Upper lobe of left lung (tissue), 6 donors: Measurements from ENCODE around the gene CYLD. TPM values are rescaled to one million over a fixed set of nuclear protein-coding genes. Genes with fewer than 3 reads are reported as not detected.
A peak's percentile ranks its signal among the peaks of the same experiment; 100 is the strongest.

Experiments used
- ATAC-seq, 2 donors: fragments of 200-7000 bp; cut with Tn5 transposase; one replicate each; pipeline ENCODE4 v1.9.1; 2022; ENCODE audit warnings: mild to moderate bottlenecking in 2 of 2, moderate library complexity in 2 of 2; ENCODE audit not compliant: low FRiP score in 2 of 2
- DNase-seq, 2 donors: peaks; one replicate each; pipeline ENCODE4 v3.0.0-alpha.2; 2019 to 2020
- H3K27ac ChIP-seq, 4 donors: fragments of 200-600 bp; sonication (generic); one replicate each; pipeline ENCODE4 v1.5.1; 2016 to 2019
- H3K27me3 ChIP-seq, 4 donors: fragments of 200-600 bp; sonication (generic); one replicate each; pipeline ENCODE4 v1.5.1; 2017 to 2019
- H3K36me3 ChIP-seq, 4 donors: fragments of 200-600 bp; sonication (generic); one replicate each; pipeline ENCODE4 v1.5.1; 2016 to 2019
- H3K4me1 ChIP-seq, 4 donors: fragments of 200-600 bp; sonication (generic); one replicate each; pipeline ENCODE4 v1.5.1; 2018 to 2019
- H3K4me3 ChIP-seq, 4 donors: fragments of 200-600 bp; sonication (generic); one replicate each; pipeline ENCODE4 v1.5.1; 2017 to 2019; ENCODE audit warnings: mild to moderate bottlenecking in 2 of 4, moderate library complexity in 1 of 4
- H3K9me3 ChIP-seq, 4 donors: fragments of 200-600 bp; sonication (generic); one replicate each; pipeline ENCODE4 v1.5.1; 2018 to 2019
- EP300 ChIP-seq, 4 donors: sonication (generic); formaldehyde crosslinking; IDR thresholded peaks; one replicate each; pipeline ENCODE4 v1.5.1; 2017; ENCODE audit warnings: antibody characterized with exemption in 4 of 4, control low read depth in 2 of 4
- POLR2A ChIP-seq, 4 donors: fragments of 450-650 bp; IDR thresholded peaks; one replicate each; pipeline ENCODE4 v1.5.1; 2016 to 2017; ENCODE audit warnings: antibody characterized with exemption in 4 of 4, mild to moderate bottlenecking in 2 of 4
- POLR2AphosphoS5 ChIP-seq, 2 donors: sonication (generic); formaldehyde crosslinking; IDR thresholded peaks; one replicate each; pipeline ENCODE4 v1.5.1; 2017; ENCODE audit warnings: antibody characterized with exemption in 2 of 2
- WGBS, 2 donors: methylation state at CpG; one replicate each; pipeline ENCODE4 v1.1.5; 2017 to 2018; 5-methylcytosine and 5-hydroxymethylcytosine counted together
- total RNA-seq, 6 donors: library from RNA; depleted of rRNA in 4 of 6; stranded (reverse); fragments of >200 nt in 4 of 6; gene quantifications; one replicate each; pipeline versions ENCODE4 v1.1.0 to v1.2.1, GENCODE V29; 2016 to 2021
- TF ChIP-seq, protein P1 (sequence below), 6 experiments: fragments of 450-650 bp in 4 of 6; fragments of 200-600 bp in 2 of 6; sonication (generic) in 2 of 6; IDR thresholded peaks; one replicate each; pipeline ENCODE4 v1.5.1; 2016 to 2019; ENCODE audit warnings: antibody characterized with exemption in 6 of 6
- donor health status: DM: no; HTN: no; CAD: no; lungs with moderate emphysema.
- donor health status: DM: no; HTN: yes; CAD: no; lungs with severe emphysema.

Gene CYLD
- total RNA-seq, 6 donors from 2014 or later: 25.5 to 72.1 (median 46.1) TPM

DNA sequence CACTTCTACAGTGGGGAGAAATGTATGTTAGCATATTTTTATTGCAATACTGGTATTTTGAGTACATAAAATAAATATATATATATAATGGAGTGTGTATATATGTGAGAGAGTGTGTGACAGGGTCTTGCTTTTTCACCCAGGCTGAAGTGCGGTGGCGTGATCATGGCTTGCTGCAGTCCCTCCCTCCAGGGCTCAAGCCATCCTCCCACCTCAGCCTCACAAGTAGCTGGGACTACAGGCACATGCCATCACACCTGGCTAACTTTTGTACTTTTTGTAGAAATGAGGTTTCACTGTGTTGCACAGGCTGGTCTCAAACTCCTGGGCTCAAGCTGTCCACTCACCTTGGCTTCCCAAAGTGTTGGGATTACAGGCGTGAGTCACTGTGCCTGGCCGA is 4.1 kb downstream of the CYLD start:
- H3K27ac ChIP-seq: peak overlapping the region in 1 of 4 donors; percentile 52
- no peaks in the 10 kb centered on the region for H3K9me3 ChIP-seq
- H3K4me1 ChIP-seq: peaks cover 36 to 58% (median 48%) of the 10 kb centered on the region in 4 donors
- H3K4me3 ChIP-seq: no peak overlapping the region
- no peaks in the 10 kb centered on the region for H3K27me3 ChIP-seq
- no peak for ATAC-seq
- no peak for DNase-seq
- TF ChIP-seq, protein P1, sequence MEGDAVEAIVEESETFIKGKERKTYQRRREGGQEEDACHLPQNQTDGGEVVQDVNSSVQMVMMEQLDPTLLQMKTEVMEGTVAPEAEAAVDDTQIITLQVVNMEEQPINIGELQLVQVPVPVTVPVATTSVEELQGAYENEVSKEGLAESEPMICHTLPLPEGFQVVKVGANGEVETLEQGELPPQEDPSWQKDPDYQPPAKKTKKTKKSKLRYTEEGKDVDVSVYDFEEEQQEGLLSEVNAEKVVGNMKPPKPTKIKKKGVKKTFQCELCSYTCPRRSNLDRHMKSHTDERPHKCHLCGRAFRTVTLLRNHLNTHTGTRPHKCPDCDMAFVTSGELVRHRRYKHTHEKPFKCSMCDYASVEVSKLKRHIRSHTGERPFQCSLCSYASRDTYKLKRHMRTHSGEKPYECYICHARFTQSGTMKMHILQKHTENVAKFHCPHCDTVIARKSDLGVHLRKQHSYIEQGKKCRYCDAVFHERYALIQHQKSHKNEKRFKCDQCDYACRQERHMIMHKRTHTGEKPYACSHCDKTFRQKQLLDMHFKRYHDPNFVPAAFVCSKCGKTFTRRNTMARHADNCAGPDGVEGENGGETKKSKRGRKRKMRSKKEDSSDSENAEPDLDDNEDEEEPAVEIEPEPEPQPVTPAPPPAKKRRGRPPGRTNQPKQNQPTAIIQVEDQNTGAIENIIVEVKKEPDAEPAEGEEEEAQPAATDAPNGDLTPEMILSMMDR (IDR thresholded peaks at IDR 0.05): no peak
- TF ChIP-seq POLR2A (IDR thresholded peaks at IDR 0.05) (no peak), EP300 (IDR thresholded peaks at IDR 0.05) (no peak), POLR2AphosphoS5 (IDR thresholded peaks at IDR 0.05) (no peak)
- 87 to 88% methylated on average over 4 of the region's 4 CpGs for WGBS, 2 donors
- H3K36me3 ChIP-seq: peaks cover 0 to 21% (median 0%) of the 10 kb centered on the region in 4 donors

DNA sequence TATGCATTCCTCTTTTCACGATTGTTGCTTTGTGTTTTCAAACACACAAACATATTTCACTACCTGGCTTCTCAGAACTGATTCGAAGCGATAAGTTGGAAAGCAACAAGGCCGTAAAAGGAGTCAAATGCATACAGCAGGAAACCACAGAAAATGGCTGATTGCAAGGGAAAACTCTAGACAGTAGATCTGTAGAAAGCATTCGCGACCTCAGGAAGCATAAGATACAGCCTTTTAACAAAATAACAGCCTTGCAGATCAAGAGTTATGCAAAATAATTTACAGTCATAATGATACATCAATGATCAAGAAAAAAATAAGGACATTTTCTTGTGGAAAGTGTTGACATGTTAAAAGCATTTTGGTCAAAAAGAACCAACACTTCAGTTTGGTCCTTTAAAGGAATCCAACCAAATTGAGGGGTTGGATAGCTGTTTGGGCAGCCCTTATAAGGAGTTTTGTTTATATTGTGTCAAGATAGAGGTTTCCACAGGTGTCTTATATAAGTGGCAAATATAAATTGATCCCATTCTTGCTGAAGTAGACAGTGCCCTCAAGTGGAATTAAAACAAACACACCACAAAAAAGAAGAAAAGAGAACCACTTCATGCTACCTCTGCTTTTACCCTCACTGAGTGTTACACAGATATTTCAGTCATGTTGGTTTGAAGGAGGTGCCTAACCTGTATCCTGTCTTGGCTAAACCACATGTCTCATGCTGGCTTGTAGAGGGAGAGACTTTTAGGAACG is 5.5 kb downstream of the CYLD start:
- ATAC-seq (peak; percentile 53 to 57), DNase-seq (no peak)
- Histone ChIP-seq H3K27ac (peak overlapping the region in 2 of 4 donors; percentile 24 to 28), H3K4me3 (no peak overlapping the region), H3K27me3 (no peaks in the 10 kb centered on the region), H3K4me1 (peaks cover 35 to 53% (median 43%) of the 10 kb centered on the region in 4 donors), H3K9me3 (no peaks in the 10 kb centered on the region), H3K36me3 (peaks cover 0 to 32% (median 0%) of the 10 kb centered on the region in 4 donors)
- TF ChIP-seq, protein P1 (IDR thresholded peaks at IDR 0.05): peak in 4 of 6 experiments; percentile 21 to 51 (median 32)
- no peak for TF ChIP-seq EP300 (IDR thresholded peaks at IDR 0.05)
- WGBS, 2 donors: 48 to 57% methylated on average over 7 of the region's 7 CpGs

DNA sequence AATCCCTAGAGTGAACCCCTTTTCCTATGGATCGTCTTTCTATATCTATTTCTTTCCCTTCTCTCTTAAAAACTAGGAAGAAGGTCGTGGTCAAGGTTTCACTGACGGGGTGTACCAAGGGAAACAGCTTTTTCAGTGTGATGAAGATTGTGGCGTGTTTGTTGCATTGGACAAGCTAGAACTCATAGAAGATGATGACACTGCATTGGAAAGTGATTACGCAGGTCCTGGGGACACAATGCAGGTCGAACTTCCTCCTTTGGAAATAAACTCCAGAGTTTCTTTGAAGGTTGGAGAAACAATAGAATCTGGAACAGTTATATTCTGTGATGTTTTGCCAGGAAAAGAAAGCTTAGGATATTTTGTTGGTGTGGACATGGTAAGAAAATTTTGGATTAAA is 9.6 kb downstream of the CYLD start:
- H3K27me3 ChIP-seq: no peaks in the 10 kb centered on the region
- TF ChIP-seq POLR2A (IDR thresholded peaks at IDR 0.05) (no peak), POLR2AphosphoS5 (IDR thresholded peaks at IDR 0.05) (no peak), EP300 (IDR thresholded peaks at IDR 0.05) (no peak)
- TF ChIP-seq, protein P1 (IDR thresholded peaks at IDR 0.05): no peak
- H3K27ac ChIP-seq: peak overlapping the region in 1 of 4 donors; percentile 6
- H3K4me3 ChIP-seq: no peak overlapping the region
- ATAC-seq: no peak
- H3K36me3 ChIP-seq: peaks cover 0 to 50% (median 8%) of the 10 kb centered on the region in 4 donors
- H3K4me1 ChIP-seq: peaks cover 11 to 18% (median 13%) of the 10 kb centered on the region in 4 donors
- DNase-seq: no peak
- no peaks in the 10 kb centered on the region for H3K9me3 ChIP-seq
- WGBS, 2 donors: 60 to 69% methylated on average over 6 of the region's 6 CpGs

DNA sequence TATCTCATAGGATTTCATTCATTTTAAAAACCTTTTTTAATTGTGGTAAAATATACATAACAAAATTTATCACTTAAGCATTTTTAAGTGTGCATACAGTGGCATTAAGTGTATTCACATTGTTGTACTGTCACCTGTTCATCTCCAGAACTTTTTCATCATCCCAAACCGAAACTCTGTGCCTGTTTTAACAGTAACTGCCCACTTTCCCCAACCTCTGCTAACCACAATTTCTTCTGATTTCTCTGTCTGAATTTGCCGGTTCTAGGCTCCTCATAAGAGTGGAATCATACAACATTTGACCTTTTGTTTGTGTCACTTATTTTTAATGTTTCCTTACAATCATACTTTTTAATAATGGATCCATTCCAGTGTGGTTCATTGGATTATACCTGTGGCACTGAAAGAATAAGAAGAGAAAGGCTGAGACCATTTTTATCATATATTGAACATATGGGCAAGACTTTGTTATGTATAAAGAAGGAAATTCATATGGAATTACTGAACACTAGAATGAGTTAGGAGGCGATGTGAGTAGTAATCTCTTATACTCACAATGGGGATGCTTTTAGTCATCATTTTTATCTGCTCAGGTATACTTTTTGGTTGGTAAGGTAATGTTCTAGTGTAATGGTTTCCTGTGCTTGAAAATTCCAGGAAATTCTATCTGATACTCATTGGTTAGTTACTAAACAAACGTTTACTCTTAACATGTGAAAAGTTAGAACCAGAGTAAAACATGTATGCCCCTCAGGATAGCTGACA is 10.8 kb downstream of the CYLD start:
- H3K36me3 ChIP-seq: peaks cover 0 to 59% (median 8%) of the 10 kb centered on the region in 4 donors
- H3K27me3 ChIP-seq: no peaks in the 10 kb centered on the region
- no peak overlapping the region for H3K27ac ChIP-seq
- WGBS, 2 donors: 66 to 78% methylated on average over 4 of the region's 4 CpGs
- ATAC-seq (no peak), DNase-seq (no peak)
- TF ChIP-seq EP300 (IDR thresholded peaks at IDR 0.05): no peak
- TF ChIP-seq, protein P1 (IDR thresholded peaks at IDR 0.05): no peak
- no peak for TF ChIP-seq POLR2AphosphoS5 (IDR thresholded peaks at IDR 0.05)
- TF ChIP-seq POLR2A (IDR thresholded peaks at IDR 0.05): no peak
- no peak overlapping the region for H3K4me3 ChIP-seq
- no peaks in the 10 kb centered on the region for H3K9me3 ChIP-seq
- H3K4me1 ChIP-seq: peaks cover 4 to 12% (median 5%) of the 10 kb centered on the region in 4 donors
